CMK (cell line): ENCODE results near the gene LMAN2.
"Not testable (repeated sequence)": the region's sequence is repeated elsewhere in the genome, so short reads cannot be mapped to it uniquely, and the experiment has no call there.

ENCODE experiments used
- DNase-seq: peaks from one replicate; pipeline ENCODE4 v3.0.0-alpha.2; 2010; ENCODE audit warnings: low read depth

LMAN2 gene

DNA sequence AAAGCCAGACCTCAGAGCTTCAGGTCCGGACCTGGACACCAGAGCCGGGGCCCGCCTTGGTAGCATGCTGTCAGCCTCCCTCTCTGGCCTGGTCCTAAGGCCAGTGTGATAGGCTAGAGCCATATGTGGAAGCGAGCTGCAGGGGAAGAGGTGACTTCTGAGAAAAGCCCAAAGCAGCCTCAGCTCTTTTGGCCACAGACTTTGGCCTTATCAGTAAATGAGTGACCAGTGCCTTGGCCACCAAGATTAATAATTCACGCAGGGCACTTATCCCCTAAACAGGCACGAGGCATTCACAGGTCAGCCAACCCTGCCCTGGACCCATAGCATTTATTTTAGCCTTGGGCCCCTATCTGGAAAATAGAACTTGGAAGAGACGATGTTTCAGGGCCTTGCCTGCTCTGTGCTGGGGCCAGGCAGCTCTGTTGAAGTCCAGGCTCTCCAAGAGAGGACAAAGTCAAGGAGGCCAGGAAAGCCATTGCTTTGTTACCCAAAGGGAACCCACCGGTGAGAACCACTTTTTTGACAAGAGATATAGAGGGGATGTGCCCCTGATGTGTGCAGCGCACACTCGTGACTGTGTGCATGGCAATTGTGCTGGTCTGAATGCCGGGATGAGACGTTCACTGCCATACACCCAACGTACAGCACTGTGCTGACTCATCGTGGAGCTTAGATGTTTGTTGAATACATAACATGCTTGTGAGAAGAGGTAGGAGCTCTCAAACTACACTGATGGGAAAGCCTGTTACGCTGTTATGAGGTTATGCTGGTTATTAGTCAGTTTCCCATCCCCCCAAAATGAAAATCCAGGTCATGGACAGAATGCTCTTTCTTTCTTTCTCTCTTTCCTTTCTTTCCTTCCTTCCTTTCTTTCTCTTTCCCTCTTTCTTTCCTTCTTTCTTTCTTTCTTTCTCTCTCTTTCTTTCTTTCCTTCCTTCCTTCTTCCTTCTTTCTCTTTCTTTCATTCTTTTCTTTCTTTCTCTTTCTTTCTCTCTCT is 27.7 kb upstream of the LMAN2 start:
- DNase-seq: no peak

DNA sequence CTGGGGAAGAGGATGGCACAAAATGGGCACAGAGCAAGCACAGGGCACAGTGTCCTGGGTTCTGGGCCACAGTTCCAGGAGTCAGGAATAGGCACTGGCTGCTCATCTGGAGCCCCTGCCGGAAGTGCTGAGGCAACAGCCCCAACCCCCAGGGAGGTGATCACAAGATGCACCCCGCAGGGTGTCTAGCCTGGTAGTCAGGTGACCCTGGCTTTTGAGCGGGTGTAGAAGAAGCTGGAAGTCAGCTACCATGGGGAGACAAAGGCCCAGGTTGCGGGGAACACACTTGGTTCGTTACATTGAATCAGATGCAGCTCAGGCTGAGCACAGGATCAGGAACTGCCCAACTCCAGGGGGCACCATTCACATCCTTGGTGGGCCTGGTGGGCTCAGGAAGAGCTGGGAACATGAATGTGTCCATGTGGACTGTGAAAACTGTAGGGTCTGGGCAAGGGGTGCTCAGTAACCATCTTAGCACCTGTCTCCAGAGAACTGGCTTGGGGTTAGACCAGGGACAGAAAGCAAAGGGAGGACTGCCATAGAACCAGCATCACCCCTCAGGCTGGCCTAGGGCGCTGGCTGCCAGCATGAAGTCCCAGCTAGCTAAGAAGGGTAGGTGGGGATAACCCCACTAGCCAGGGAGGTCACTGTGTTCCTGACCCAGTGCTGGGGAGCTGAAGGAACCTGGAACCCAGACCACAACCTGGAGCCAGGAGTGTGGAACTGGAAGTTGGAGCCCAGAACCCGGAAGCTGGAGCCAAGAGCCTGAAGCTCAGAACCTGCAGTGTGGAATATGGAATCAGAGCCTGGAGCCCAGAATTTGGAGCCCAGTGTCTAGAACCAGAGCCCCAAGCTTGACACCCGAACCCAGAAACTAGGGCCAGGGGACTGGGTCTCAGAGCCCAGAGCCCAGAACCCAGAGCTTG is 26.6 kb upstream of the LMAN2 start:
- no peak for DNase-seq

DNA sequence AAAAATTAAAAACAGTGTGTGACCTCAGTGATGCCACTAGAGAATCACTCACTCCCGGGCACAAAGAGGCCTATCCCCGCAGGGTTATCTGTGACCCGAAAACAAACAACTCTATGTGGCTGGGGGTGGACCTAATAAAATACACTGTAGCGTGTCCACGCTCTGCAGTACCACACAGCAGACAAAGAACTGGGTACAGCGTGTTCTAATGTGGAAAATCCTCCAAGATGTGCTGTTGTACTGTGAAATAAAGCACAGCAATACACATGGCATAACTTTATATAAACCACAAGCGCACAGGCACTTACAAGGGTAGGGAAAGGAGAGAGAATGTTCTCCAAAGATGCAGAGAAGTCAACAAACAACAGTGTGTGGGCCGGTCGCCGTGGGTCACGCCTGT is 24.6 kb upstream of the LMAN2 start:
- no peak for DNase-seq

DNA sequence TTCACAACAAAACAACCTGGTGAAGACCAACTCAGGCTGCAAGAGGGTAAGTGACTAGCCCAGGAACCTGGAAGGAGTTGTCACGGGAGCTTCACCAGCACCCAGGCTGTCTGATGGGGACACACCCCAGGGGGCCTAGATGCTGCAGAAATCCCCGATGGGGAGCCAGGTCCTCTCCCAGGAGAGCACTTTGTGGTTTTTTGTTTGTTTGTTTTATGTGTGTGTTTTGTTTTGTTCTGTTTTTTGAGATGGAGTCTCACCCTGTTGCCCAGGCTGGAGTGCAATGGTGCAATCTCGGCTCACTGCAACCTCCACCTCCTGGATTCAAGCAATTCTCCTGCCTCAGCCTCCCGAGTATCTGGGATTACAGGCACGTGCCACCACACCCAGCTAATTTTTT is 24.0 kb upstream of the LMAN2 start:
- not testable (repeated sequence) for DNase-seq

DNA sequence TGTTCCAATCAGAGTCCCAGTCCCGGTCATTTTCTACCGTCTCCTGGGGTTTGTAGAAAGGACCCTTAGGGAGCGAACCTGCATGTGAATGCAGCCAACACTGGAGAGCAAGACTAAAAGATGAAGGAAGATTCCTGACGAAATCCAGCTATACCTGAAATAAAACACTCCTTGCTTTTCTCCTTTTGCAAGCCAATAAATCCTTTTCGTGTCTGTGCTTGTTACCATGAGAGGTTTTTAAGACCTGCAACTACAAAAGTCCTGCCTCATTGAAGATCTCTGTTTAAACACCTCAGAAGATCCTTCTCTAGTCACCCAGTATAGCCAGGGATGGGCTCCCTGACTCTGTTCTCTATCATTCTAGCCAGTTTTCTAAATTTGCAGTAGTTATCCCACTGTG is 22.7 kb upstream of the LMAN2 start:
- DNase-seq: no peak

DNA sequence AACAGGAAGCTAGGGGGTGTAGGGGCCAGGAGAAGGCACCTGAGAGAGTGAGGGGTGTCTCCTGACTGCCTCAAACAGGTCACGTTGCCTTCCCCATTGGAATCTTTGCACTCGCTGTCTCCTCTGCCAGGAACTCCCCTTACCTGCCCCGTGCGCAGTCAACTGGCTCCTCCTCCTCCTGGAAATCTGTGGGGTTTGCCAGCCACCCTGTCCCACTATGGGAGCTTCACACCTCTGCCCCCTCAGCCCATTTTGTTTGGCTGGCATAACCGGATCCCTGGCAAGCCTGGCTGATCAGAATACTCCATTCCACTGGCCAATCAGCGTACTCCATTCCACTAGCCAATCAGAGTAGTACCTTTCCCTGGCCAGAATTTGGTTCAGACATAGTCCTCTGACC is 22.3 kb upstream of the LMAN2 start:
- DNase-seq: no peak

DNA sequence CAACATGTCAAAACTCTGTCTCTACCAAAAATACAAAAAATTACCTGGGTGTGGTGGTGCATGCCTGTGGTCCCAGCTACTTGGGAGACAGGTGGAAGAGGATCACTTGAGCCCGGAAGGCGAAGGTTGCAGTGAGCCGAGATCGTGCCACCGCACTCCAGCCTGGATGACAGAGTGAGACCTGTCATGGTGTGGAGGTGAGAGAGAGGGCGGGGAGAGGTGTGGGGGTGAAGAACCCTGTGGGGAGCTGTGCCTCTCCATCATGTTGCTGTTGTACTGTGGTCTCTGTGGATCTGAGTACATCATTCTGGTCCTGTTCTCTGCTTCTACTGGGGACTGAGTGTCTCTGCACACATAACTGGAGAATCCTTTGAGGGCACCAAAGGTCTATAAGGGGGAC is 21.4 kb upstream of the LMAN2 start:
- no peak for DNase-seq

DNA sequence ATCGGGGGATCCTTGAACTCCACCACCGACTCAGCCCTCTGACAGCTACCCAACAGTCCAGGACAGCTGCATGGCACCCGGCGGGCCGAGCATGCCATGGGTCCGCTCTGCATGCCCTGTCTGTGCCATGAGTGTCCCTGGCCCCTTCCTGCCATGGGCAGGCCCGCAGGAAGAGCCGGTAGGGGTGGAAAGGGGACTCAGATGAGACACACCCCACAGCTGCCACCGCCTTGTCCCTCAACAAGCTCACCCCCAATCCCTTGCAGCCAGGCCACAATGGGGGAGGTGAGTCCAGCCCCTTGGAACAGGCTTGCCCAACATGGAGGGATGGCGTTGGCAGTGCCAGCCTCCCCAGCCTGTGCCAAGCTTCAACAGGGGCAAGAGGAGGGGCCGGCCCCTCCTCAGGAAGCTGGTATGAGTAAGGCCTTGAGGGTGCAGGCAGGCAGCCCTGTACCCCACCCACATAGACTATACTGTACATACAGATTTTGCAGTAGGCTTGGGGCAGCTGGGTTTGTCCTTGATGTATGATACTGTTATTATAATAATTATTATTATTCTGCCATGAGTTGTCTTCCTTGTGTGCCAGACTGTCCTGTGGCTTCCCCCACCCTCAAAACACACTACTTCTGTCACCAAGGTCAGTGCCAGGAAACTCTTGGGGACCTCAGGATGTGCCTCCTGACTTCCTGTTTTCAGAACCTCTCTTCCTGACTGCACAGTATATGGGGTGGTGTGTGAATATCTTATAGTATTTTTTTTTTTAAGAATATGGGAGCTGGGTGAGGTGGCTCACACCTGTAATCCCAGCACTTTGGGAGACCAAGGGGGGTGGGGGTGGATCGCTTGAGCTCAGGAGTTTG is 20.8 kb upstream of the LMAN2 start:
- no peak for DNase-seq

DNA sequence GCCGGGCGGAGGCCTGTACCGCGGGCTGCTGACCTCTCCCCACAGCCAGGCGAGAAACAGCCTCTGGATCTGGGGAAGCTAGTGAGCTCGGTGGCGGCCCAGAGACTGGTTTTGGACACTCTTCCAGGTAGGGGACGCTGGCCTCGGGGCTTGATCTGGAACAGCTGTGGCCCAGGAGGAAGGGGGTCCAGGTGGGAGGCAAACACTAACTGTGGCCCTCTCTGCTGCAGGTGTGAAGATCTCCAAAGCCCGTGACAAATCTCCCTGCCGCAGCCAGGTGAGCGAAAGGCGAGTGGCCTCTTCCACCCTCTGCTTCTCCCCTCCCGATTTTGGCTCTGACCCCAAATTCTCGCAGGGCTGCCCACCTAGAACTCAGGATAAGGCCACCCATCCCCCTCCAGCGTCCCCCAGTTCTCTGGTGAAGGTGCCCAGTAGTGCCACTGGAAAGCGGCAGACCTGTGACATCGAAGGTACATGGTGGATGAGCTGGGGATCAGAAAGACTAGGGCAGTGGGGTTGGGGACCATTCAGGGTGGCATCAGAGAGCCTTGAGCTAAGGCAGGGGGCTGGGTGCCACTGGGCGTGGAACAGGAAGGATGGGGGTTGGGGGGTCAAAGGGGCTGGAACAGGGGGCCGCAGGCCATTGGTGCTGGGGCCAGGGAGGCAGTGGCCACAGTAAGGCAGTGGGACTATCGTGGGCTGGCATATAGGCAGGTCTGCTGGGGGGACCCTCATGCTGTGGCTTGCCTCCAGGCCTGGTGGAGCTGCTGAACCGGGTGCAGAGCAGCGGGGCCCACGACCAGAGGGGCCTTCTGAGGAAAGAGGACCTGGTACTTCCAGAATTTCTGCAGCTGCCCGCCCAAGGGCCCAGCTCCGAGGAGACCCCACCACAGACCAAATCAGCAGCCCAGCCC is 19.9 kb upstream of the LMAN2 start:
- DNase-seq: no peak

DNA sequence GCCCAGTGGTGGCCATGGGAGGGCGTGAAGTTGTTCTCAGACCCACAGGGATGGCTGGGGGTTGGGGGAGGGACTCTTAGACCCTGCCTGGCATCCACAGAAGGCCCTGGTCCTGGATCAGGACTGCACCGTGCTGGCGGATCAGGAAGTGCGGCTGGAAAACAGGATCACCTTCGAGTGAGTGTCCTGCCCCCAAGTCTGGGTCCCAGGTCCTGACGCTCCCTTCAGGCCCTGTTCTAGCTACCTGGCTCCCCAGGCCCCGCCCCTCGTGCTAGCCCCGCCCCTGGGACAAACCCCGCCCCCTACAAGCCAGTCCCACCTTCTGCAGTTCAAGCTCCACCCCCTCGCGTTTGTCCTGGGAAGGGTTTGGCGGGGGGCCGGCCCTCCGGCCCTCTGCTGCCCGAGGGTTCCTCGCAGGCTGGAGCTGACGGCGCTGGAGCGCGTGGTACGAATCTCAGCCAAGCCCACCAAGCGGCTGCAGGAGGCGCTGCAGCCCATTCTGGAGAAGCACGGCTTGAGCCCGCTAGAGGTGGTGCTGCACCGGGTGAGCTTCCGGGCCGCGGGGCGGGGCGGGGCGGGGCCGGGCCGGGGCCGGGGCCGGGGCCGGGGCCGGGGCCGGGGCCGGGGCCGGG is 19.1 kb upstream of the LMAN2 start:
- peak; percentile 86 for DNase-seq

DNA sequence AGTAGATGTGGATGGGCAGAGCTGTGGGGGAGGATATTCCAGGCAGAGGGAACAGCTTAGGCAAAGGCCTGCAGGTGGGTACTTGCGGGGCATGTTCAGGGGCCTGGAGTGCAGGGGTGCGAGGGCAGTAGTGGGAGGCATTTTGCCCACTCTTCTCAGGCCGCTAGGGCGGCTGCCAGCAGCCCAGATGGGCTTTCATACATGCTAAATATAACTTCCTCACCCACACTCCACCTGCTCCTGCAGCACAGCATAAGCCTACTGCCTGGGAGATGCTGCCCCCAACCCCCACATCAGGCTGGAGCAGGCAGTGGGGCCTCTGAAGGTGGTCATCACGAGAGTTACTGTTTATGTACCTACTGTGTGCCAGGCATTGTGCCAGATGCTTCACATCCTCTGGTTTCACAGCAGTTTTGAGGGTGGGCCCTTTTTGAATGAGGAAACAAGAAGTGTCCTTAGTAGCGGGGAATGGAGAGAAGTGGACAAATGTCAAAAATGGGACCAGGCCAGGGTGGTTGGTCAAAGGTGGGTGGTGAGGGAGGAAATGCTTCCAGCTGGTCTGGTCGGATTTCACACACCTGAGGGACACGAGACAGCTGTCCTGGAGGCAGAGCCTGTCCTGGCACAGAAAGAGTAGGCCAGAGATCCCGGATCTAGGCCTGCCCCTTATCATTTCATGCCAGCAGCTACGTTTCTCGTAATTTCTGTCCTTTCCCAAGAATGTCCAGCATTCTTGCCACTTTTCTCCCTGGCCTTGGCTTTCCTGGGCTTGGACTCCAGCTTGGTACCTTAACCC is 18.4 kb upstream of the LMAN2 start:
- DNase-seq: no peak

DNA sequence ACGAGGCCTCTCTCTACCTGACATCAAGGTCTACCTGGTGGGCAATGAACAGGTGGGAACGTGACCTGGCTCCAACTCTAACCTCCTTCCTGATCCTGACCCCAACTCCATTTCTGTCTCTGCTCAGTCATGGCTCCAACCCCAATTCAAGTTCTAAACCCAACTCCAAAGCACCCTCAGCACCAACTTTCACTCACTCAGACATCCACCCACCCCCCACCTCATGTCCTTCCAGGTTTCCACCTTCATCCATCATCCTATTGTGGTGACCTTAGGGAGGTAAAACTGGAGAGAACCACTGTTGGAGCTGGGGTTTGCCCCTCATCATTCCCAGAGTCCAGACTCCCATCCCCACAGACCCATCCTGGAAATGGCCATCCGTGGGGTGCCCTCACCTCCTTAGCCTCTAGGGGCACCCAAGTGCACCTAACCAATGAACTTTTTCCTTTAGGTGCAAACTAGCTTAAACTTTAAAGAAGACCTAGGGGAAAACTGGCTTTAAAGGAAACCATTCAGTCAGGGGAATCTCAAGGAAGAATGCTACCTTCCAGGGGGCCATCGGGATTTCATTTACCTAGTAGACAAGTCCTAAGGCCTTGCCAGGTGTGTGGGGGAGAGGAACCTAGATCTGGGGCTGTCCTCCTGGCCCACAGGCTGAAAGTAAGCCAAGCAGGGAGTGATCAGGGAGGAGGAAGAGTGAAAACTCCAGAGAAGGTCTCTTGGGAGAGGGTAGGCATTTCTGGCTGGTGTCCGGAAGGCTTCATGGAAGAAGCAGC is 17.6 kb upstream of the LMAN2 start:
- DNase-seq: no peak

DNA sequence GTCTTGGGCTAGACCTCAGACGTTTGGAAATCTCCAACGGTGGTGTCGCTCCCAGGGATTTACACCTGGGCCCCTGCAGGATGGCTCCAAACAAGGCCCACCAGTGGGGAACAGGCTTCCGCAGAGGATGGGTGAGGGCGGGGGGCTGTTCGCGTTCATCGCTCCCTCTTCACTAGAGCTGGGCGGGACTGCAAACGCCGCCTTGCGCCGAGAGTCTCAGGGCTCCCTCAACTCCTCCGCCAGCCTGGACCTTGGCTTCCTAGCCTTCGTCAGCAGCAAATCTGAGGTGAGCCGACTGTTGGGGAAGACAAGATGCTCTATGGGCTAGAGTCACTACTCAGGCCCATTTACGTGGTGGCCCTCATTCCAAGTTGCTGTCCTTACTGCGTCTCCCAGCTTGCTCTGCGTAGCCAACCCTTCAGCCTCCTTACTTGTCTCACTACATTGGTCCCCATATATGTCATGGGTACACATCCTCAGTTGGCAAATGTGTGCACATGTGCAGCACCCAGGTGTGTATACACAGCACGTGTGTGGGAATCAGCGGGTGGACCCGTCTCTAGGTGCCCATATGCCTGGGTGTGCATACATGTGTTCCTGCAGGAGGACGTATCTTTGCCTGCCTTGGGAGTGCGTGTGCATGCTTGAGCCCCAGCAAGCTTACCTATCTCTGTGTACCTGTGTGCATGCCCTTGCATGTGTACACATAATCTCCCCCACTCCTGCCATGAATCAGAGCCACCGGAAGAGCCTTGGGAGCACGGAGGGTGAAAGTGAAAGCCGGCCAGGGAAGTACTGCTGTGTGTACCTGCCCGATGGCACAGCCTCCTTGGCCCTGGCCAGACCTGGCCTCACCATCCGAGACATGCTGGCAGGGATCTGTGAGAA is 16.8 kb upstream of the LMAN2 start:
- no peak for DNase-seq

DNA sequence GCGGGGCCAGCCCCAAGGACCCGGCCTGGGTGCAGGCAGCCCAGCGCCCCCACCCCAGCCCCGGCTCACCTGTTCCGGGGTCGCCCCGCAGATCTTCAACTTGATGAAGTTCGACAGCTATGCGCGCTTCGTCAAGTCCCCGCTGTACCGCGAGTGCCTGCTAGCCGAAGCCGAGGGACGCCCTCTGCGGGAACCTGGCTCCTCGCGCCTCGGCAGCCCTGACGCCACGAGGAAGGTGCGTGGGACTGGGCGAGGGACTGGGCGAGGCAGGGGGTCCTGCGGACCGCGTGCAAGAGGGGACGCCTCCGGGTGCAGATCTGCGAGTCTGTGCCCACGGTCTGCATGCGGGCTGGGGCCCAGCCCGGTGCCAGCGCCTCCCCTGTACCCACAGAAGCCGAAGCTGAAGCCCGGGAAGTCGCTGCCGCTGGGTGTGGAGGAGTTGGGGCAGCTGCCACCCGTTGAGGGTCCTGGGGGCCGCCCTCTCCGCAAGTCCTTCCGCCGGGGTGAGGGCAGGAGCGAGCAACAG is 15.9 kb upstream of the LMAN2 start:
- no peak for DNase-seq

DNA sequence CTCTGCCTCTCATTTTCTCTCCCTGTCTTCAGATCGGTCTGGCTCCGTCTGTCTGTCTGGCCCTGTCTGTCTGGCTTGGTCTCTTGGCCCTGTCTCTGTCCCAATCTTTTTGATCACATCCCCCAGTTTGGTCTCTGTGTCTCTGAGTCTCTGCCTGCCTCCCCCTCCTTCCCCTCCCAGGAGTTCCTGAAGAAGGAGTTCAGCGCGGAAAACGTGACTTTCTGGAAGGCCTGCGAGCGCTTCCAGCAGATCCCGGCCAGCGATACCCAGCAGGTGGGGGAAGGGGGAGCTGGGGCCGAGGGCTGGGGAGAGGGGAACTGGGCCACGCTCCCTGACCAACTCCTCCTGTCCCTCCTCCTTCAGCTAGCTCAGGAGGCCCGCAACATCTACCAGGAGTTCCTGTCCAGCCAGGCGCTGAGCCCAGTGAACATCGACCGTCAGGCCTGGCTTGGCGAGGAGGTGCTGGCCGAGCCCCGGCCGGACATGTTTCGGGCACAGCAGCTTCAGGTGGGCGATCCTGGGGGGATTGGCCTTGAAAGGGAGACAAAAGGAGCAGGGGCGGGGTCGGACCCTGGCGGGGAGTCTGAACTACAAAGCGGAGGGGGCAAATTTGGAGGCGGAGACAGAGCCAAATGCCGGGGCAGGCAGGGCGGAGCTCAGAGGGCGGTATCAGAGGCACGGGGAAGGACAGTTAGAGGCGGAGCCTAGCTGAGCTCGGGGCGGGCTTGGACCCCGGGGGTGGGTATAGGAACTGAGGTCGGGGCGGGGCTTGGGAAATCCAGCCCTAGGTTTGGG is 15.3 kb upstream of the LMAN2 start:
- no peak for DNase-seq

DNA sequence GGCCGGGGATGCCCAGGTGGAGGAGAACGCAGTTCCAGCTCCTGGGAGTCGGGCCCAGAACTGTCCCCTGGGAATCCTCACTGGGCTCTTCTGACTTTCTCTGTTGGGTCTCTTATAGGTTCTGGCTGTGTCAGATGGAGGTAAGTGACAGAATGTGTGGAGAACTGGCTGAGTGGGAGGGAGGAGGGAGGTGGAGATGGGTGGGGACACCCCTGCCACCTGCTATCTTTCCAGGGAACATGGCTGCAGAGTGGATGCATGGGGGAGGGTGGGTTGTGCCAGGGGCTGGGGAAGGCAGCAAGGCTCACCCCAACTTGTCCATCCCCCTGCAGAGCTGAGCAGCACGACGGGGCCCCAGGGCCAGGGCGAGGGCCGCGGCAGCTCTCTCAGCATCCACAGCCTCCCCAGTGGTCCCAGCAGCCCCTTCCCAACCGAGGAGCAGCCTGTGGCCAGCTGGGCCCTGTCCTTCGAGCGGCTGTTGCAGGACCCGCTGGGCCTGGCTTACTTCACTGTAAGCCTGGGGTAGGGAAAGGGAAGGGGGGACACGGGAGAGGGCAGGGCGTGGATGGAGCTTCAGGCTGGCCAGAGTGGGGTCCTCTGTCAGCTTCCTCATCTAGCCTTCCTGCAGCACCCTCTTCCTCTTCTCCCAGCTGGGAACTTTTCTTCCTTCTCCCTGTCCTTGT is 14.5 kb upstream of the LMAN2 start:
- DNase-seq: no peak
